Left ventricle myocardium superior (tissue), 1 donor: ENCODE measurements around the gene TRIM6. TPM values are rescaled to one million over a fixed set of nuclear protein-coding genes. Genes with fewer than 3 reads are reported as not detected.
"Not testable (repeated sequence)": the region's sequence is repeated elsewhere in the genome, so short reads cannot be mapped to it uniquely, and the experiment has no call there.

Experiments used
- ATAC-seq: fragments of 200-7000 bp; cut with Tn5 transposase; one replicate; pipeline ENCODE4 v1.9.1; 2020; ENCODE audit warnings: mild to moderate bottlenecking, moderate library complexity
- DNase-seq: peaks from one replicate; pipeline ENCODE4 v3.0.0-alpha.2; 2020
- intact Hi-C: fragments of 100-400 bp; cut with micrococcal nuclease; formaldehyde crosslinking; loops from one replicate; pipeline ENCODE4 v1.11.0; 2022
- total RNA-seq: library from RNA; stranded (reverse); fragmentation: NEBNext Ultra II Directional; extraction: Animal tissue kit (Norgen Biotek cat#: 25700); gene quantifications from one replicate; pipeline ENCODE4 v1.2.1, GENCODE V29; 2021
- donor health status: DM: no; HTN: yes; CAD: no; lungs with severe emphysema.

Gene TRIM6
- total RNA-seq, 1 donor from 2014 or later = 1.5 TPM

- no peak for ATAC-seq
- DNase-seq = no peak
- intact Hi-C loops = no loop called here
Measured at GRCh38 chr11:5655474-5655873, 59.0 kb downstream of the TRIM6 start.

- ATAC-seq, DNase-seq, intact Hi-C loops: not testable (repeated sequence)
Measured at GRCh38 chr11:5656956-5657355, 60.5 kb downstream of the TRIM6 start.

- DNase-seq (no peak), ATAC-seq (no peak)
- intact Hi-C loops = no loop called here
Measured at GRCh38 chr11:5658318-5658717, 61.9 kb downstream of the TRIM6 start.

Other genes starting within 250 kb of the TRIM6 start
- gene OR51B6, start 245.1 kb upstream of the TRIM6 start, total RNA-seq = not detected
- not detected for gene OR51M1, start 212.8 kb upstream of the TRIM6 start, total RNA-seq
- gene OR51Q1, start 174.5 kb upstream of the TRIM6 start, total RNA-seq = not detected
- gene OR51I1, start 155.1 kb upstream of the TRIM6 start, total RNA-seq = not detected
- gene OR51I2, start 147.3 kb upstream of the TRIM6 start, total RNA-seq = not detected
- not detected for gene OR52D1, start 108.0 kb upstream of the TRIM6 start, total RNA-seq
- not detected for gene UBQLN3, start 86.7 kb upstream of the TRIM6 start, total RNA-seq
- gene UBQLNL, start 79.9 kb upstream of the TRIM6 start, total RNA-seq = 0.17 TPM
- gene OR52H1, start 48.1 kb upstream of the TRIM6 start, total RNA-seq = not detected
- gene OR52B6, start 15.8 kb upstream of the TRIM6 start, total RNA-seq = not detected
- 1.6 TPM for gene TRIM34, start 28.4 kb downstream of the TRIM6 start, total RNA-seq
- 6.8 TPM for gene TRIM5, start 88.4 kb downstream of the TRIM6 start, total RNA-seq
- gene TRIM22, start 93.2 kb downstream of the TRIM6 start, total RNA-seq = 19.2 TPM
- gene OR56B1, start 139.8 kb downstream of the TRIM6 start, total RNA-seq = not detected
- not detected for gene OR52N4, start 157.6 kb downstream of the TRIM6 start, total RNA-seq
- gene OR52N5, start 186.7 kb downstream of the TRIM6 start, total RNA-seq = not detected
- not detected for gene OR52N1, start 194.6 kb downstream of the TRIM6 start, total RNA-seq
- gene OR52N2, start 212.3 kb downstream of the TRIM6 start, total RNA-seq = not detected
- gene OR52E6, start 245.3 kb downstream of the TRIM6 start, total RNA-seq = not detected